PC-9 (cell line): ENCODE results near the gene AGAP1. TPM values are rescaled to one million over a fixed set of nuclear protein-coding genes. Genes with fewer than 3 reads are reported as not detected.
A peak's percentile ranks its signal among the peaks of the same experiment; 100 is the strongest.

Source experiments
- BruUV-seq: library from RNA; stranded (reverse); fragments of 400-500 nt; replicated peaks from 2 replicates; lab custom pipeline; 2021; lab: Mats Ljungman, UMichigan
- CTCF ChIA-PET: fragments of 300-600 bp; sonication (Branson Sonifier 250); formaldehyde crosslinking; loops from one replicate; lab custom pipeline; 2022; ENCODE audit warnings: antibody characterized with exemption; lab: Charles Lee
- POLR2A ChIA-PET: fragments of 300-600 bp; sonication (Branson Sonifier 250); formaldehyde crosslinking; loops from one replicate; lab custom pipeline; 2022; ENCODE audit warnings: antibody characterized with exemption; ENCODE audit not compliant: unreplicated experiment; lab: Charles Lee
- DNase-seq, 2 experiments: peaks; one replicate each; pipeline versions ENCODE4 v3.0.0 to v3.0.0-alpha.2; 2015 to 2022; ENCODE audit warnings: mixed read lengths in 1 of 2
- H2AFZ ChIP-seq: fragments of 200-600 bp; sonication (generic); 2 replicates; pipeline ENCODE4 v1.8.1; 2017; ENCODE audit warnings: antibody characterized with exemption
- H3F3A ChIP-seq: fragments of 200-600 bp; sonication (generic); 2 replicates; pipeline ENCODE4 v1.8.1; 2017; ENCODE audit warnings: antibody characterized with exemption, mild to moderate bottlenecking, low read depth; ENCODE audit not compliant: insufficient read depth
- H3K27ac ChIP-seq: fragments of 200-600 bp; sonication (generic); 2 replicates; pipeline ENCODE4 v1.6.1; 2016; ENCODE audit warnings: mixed run types
- H3K27me3 ChIP-seq: fragments of 200-600 bp; sonication (generic); 2 replicates; pipeline ENCODE4 v1.6.1; 2016; ENCODE audit warnings: low read depth, mixed run types; ENCODE audit not compliant: insufficient read depth
- H3K36me3 ChIP-seq: fragments of 200-600 bp; sonication (generic); 2 replicates; pipeline ENCODE4 v1.6.1; 2016; ENCODE audit warnings: low read depth, mixed run types
- H3K4me1 ChIP-seq: fragments of 200-600 bp; sonication (generic); replicated peaks from 2 replicates; pipeline ENCODE4 v1.6.1; 2016; ENCODE audit warnings: mixed run types; ENCODE audit not compliant: insufficient read depth
- H3K4me2 ChIP-seq: fragments of 200-600 bp; sonication (generic); 2 replicates; pipeline ENCODE4 v1.6.1; 2017; ENCODE audit warnings: mixed run types
- H3K4me3 ChIP-seq: fragments of 200-600 bp; sonication (generic); 2 replicates; pipeline ENCODE4 v1.6.1; 2016; ENCODE audit warnings: mixed run types
- H3K79me2 ChIP-seq: fragments of 200-600 bp; sonication (generic); 2 replicates; pipeline ENCODE4 v1.6.1; 2017; ENCODE audit warnings: low read depth, mixed run types
- H3K9me2 ChIP-seq: fragments of 200-600 bp; sonication (generic); 2 replicates; pipeline ENCODE4 v1.8.1; 2017; ENCODE audit warnings: mild to moderate bottlenecking; ENCODE audit not compliant: insufficient read depth
- H3K9me3 ChIP-seq: fragments of 200-600 bp; sonication (generic); 2 replicates; pipeline ENCODE4 v1.8.1; 2016; ENCODE audit warnings: low read depth; ENCODE audit not compliant: insufficient read depth
- H4K20me1 ChIP-seq: fragments of 200-600 bp; sonication (generic); 2 replicates; pipeline ENCODE4 v1.8.1; 2017; ENCODE audit not compliant: insufficient read depth
- CTCF ChIP-seq: fragments of 200-600 bp; sonication (generic); conservative IDR thresholded peaks from 2 replicates; pipeline ENCODE4 v1.6.1; 2017; ENCODE audit warnings: mixed run types, antibody characterized with exemption, mild to moderate bottlenecking, moderate library complexity
- EZH2 ChIP-seq: fragments of 200-600 bp; sonication (generic); IDR thresholded peaks from 2 replicates; pipeline ENCODE4 v1.8.0; 2017; ENCODE audit warnings: antibody characterized with exemption, low read depth
- intact Hi-C: fragments of 100-400 bp; cut with micrococcal nuclease; formaldehyde crosslinking; loops from one replicate; pipeline ENCODE4 v1.10.0; 2022; ENCODE audit not compliant: unreplicated experiment
- total RNA-seq: library from RNA; stranded (reverse); gene quantifications from 2 replicates; pipeline ENCODE4 v1.2.3, GENCODE V29; 2021

Gene AGAP1
- total RNA-seq, 1 experiment from 2014 or later: 91.4 TPM

DNA sequence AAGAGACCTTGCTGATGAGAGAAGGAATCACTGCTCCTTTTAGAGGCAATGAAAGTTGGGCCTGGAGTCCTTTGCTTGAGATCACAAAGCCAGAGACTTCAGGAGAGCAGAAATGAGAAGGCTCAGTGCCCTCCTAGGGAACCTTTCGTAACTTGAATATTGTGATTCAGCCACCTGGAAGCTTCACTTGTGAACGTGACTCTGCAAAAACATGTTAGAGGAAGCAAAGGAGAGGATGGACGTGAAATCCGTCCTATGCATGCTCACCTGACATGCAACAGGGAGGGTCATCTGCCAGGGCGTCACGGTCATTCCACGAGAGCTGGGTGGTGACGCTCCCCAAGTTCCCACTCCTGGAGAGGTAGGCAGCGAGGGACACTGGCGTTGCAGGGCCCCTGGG is 243.6 kb downstream of the AGAP1 start:
- H3K79me2 ChIP-seq: peaks cover 38% of the 10 kb centered on the region
- no peaks in the 10 kb centered on the region for H3K27me3 ChIP-seq
- H3K36me3 ChIP-seq: 0 out of 2 replicates have a peak, but pooled peaks cover 8% of the 10 kb centered on the region
- no peak overlapping the region for H3K4me2 ChIP-seq
- no peak overlapping the region for H2AFZ ChIP-seq
- no peaks in the 10 kb centered on the region for H3K4me1 ChIP-seq
- no peaks in the 10 kb centered on the region for H3F3A ChIP-seq
- H3K9me3 ChIP-seq: no peaks in the 10 kb centered on the region
- ChIA-PET POLR2A (no interaction called here), CTCF (no interaction called here)
- H4K20me1 ChIP-seq: peaks cover 18% of the 10 kb centered on the region; the same call in 1 of the 2 replicates
- H3K9me2 ChIP-seq: no peaks in the 10 kb centered on the region
- no peak for TF ChIP-seq CTCF
- TF ChIP-seq EZH2: no peak
- no peak overlapping the region for H3K4me3 ChIP-seq
- DNase-seq: peak in 1 of 2 experiments; percentile 42
- BruUV-seq: no TSS peak
- intact Hi-C loops: no loop called here
- H3K27ac ChIP-seq: peak overlapping the region; percentile 12; the same call in 1 of the 2 replicates

- Histone ChIP-seq H3K9me2 (no peaks in the 10 kb centered on the region), H3K4me2 (no peak overlapping the region), H3K27ac (no peak overlapping the region), H2AFZ (no peak overlapping the region), H3F3A (no peaks in the 10 kb centered on the region), H3K4me1 (no peaks in the 10 kb centered on the region), H4K20me1 (peaks cover 18% of the 10 kb centered on the region; the same call in 1 of the 2 replicates), H3K79me2 (peaks cover 38% of the 10 kb centered on the region), H3K27me3 (no peaks in the 10 kb centered on the region), H3K36me3 (0 out of 2 replicates have a peak, but pooled peaks cover 8% of the 10 kb centered on the region), H3K9me3 (no peaks in the 10 kb centered on the region), H3K4me3 (no peak overlapping the region)
- BruUV-seq: no TSS peak
- TF ChIP-seq CTCF (no peak), EZH2 (no peak)
- POLR2A ChIA-PET: interaction anchor here (0.5 kb wide), 1 partner anchor 29 kb away, joined by 3 read pairs; no protein-coding TSS in a partner anchor
- CTCF ChIA-PET: no interaction called here
- intact Hi-C loops: no loop called here
- DNase-seq: no peak
Observed at GRCh38 chr2:235737840-235738239, 244.0 kb downstream of the AGAP1 start.

- H3K9me2 ChIP-seq: no peaks in the 10 kb centered on the region
- ChIA-PET POLR2A (no interaction called here), CTCF (interaction anchor here (1.3 kb wide), 1 partner anchor 145 kb away, joined by 7 read pairs; no protein-coding TSS in a partner anchor)
- DNase-seq: no peak
- TF ChIP-seq EZH2: no peak
- no peak for TF ChIP-seq CTCF
- no TSS peak for BruUV-seq
- H3K4me3 ChIP-seq: no peak overlapping the region
- no peaks in the 10 kb centered on the region for H3K27me3 ChIP-seq
- H3K36me3 ChIP-seq: 0 out of 2 replicates have a peak, but pooled peaks cover 4% of the 10 kb centered on the region
- intact Hi-C loops: loop anchor here (2.0 to 10.0 kb wide), 4 partner anchors 69 to 1765 kb away; no protein-coding TSS in a partner anchor
- H3K79me2 ChIP-seq: peaks cover 35% of the 10 kb centered on the region; the same call in 1 of the 2 replicates
- H3K4me2 ChIP-seq: no peak overlapping the region
- no peaks in the 10 kb centered on the region for H3K4me1 ChIP-seq
- H3K9me3 ChIP-seq: no peaks in the 10 kb centered on the region
- H2AFZ ChIP-seq: no peak overlapping the region
- 0 out of 2 replicates have a peak overlapping the region, but pooled peaks have one; percentile 2 for H3K27ac ChIP-seq
- no peaks in the 10 kb centered on the region for H3F3A ChIP-seq
- peaks cover 18% of the 10 kb centered on the region; the same call in 1 of the 2 replicates for H4K20me1 ChIP-seq
Observed at GRCh38 chr2:235739704-235740415, 246.0 kb downstream of the AGAP1 start.
